GM21528 (cell line): Measurements from ENCODE around the gene GLB1L3.
"Not testable (repeated sequence)": the region's sequence is repeated elsewhere in the genome, so short reads cannot be mapped to it uniquely, and the experiment has no call there.

ENCODE experiments used
- ATAC-seq: cut with Tn5 transposase; IDR thresholded peaks from one replicate; pipeline ENCODE4 v1.9.1; 2021; ENCODE audit warnings: mild to moderate bottlenecking, moderate library complexity; ENCODE audit not compliant: unreplicated experiment, low FRiP score

GLB1L3 gene

DNA sequence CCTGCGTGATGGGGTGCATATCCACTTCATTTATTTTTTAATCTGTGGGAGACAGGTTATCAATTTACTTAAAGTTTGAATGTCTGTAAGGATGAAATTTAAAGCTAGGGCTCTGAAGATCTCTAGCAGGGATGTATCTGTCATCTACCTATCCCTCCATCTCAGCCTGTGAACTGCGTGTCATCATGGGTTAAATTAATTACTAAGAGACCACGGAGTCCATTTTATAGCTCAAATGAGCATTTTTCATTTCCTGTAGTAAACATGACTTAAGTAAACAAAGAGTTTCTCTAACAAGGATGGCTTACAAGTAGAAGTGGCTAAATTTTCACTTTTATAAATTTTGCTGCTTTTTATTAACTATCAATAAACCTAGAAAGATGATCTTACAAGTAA is 2.9 kb upstream of the GLB1L3 start:
- no peak for ATAC-seq

DNA sequence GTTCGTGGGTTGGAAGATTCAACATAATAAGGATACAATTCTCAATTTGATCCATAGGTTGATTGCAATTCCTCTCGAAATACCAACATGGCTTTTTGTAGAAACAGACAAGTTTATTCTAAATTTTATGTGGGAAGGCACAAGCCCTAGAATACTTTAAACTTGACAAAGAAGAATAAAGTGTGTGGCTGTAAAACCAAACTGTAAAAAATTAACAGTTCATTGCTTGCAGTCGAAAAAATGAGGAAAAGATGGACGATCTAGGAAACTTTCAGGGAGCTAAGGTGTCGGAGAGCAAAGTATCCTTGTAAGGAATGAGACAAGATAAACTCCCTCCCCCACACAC is 1.0 kb upstream of the GLB1L3 start:
- ATAC-seq = no peak

DNA sequence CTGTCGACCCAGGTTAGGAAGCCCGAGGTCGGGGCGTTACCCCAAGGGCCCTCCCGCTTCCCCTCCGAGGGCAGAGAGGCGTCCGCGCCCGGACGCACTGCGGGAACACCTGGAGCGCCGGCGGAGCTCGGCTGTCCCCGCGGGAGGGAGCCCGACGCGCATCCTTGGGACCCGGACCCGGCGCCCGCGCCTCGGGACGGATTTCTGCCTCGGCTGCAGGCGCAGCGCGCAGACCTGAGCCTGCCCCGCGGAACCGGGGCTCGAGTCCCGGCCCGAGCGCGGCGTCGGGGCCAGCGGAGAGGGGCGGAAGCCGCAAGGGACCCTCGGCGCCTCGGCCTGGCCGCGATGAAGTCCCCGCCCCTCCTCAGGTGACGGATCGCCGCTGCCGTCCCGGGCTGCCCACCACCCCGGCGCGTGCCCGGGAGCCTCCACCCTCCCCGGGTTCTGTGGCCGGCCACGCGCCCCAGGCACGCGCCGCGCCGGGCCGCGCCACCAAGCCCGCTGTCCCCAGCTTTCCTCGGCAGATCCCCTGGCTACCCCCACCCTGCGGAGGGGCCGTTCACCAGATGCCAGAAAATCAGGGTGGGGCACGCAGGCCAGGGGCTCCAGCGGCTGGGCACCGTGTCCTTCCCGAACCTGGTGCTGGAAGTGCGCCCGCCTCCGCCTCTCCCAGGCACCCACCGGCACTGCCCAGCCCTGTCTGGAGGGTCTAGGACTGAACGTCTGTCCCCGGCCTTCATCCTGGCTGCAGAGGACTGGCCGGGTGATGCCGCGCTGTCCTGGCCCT is 410 bp downstream of the GLB1L3 start:
- ATAC-seq = peak; percentile 22

DNA sequence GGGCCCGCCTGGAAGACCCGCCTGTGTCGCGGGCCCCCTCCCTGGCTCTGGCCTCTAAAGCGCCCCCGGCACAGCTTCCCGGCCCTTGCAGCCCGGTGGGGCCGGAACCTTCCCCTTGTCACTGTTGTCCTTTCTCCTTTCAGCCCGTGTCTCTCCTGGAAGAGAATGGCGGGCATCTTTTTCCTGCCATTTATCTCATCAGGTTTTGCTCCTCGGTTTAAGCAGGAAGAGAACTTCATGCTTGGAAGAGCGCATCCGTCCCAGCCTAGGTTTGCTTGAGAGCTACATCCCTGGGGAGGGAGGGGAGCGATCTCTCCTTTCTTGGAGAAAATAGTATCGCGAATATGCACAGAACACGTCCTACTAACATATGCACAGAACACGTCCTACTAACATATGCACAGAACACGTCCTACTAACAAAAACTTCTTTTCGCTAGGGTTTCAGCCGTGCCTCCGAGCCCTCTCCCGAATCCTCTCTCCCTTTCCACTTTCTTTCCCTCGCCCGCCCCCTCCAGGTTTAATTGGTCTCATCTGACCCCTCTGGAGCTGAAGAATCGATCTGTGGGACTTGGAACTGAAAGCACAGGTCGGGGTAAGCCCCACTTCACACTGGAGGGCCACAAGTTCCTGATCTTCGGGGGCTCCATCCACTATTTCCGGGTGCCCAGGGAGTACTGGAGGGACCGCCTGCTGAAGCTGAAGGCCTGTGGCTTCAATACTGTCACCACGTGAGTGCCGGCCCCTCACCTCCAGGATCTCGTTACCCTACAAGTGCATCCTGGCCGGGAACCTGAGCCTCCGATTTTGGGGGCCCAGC is 1.2 kb downstream of the GLB1L3 start:
- no peak for ATAC-seq

DNA sequence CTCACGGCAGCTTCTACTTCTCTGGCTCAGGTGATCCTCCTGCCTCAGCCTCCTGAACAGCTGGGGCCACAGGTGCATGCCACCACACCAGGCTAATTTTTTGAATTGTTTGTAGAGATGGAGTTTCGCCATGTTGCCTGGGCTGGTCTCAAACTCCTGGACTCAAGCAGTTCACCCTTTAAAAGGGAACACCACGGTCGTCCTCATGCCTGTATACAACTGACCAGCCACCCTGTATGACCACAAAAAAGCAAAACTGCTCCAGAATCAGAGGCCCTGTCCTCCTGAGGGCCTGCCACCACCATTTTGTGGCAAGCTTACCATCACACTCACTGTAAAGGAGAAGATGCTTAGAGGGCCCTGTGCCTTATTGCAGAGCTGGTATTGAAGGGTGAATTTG is 2.2 kb downstream of the GLB1L3 start:
- ATAC-seq = no peak

DNA sequence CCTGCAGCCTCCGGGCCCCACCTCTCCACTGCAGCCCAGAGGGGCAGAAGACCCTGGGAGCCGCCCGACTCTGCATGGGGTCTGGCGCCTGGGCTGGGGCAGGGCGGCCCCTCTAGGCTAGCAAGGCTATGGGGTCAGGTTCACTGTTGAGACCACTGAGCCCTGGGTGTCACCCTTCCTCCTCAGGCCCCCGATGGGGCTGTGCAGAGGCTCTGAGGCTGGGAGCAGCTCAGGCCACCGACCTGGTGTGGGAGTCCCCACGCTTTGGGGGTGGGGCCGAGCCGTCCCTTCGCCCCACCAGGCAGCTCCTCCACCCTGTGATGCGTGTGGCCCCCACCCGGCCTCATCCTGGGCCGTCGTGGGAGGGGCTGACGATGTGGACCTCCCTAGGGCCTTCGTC is 5.5 kb downstream of the GLB1L3 start:
- not testable (repeated sequence) for ATAC-seq

DNA sequence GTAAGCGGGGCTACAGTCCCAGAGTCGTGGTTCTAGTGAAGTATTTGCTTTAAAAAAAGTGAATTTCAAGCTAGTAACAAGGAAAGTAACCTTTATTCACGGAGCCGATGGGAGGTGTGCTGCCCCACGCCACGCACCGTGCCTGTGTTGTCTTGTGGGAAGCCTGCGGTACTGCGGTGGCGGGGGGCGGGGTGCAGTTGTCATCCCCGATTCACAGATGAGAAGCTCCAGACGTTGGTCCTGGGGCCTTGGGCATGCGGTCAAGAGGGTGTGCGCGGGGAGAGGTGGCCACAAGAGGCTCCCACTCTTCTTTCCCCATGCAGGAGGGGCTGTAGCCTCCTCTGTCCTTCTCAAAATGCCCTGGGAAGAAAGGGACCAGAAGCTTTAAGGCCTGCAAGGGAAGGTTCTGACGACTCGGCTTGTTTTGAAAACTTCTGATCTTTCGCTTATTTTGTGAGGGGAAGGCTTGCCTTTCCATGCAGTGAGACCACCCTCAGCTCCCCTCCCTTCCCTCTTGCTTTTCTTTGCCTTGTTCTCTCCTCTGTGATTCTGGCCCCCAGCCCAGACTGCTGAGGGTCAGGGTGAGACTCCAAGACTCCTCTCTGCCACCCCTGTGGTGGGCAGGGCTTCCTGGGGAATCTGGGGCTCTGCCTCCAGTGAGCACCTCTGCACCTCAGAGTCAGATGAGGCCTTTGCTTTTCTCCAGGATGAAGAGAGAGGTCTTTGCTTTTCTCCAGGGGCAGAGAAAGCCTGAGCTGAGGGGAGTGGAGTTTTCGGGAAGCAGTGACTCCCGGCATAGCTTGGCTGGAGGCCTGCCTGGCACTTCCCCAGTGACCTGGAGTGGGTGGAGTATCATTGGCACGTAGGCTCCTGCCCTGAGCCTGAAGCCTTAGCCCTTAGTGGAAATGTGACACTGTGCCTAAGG is 6.2 kb downstream of the GLB1L3 start:
- no peak for ATAC-seq

DNA sequence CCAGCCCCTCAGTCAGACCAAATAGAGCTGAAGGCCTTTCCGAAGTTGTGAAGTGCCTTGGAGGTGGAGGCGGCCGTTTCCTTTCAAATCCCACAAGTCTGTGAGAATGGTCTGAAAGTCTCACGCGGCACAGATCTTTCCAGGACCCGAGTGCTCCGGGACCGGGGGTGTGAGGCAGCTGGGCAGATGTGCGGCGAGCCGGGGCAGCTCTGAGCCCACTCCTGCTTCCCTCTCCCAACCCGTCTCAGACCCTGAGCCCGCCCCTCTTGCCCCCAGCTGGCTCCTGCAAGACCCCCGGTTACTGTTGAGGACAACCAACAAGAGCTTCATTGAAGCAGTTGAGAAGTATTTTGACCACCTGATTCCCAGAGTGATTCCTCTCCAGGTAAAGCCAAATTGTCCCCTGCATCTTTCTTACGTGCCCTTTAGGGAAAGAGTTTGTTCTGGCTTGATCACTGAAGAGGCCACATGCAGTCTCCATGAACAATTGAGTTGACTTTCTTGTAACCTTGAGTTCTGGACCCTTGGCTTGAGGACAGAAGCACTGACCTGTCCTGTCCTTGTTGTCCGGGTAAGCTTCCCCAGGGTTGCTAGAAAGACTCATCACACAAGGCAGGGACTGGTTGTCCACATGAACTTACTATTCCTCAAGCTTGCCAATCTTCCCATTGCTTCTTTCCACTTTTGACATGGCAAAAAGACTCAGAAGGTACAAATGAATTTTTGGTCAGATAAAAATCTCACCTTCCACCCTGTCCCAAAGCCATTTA is 7.5 kb downstream of the GLB1L3 start:
- ATAC-seq = no peak

DNA sequence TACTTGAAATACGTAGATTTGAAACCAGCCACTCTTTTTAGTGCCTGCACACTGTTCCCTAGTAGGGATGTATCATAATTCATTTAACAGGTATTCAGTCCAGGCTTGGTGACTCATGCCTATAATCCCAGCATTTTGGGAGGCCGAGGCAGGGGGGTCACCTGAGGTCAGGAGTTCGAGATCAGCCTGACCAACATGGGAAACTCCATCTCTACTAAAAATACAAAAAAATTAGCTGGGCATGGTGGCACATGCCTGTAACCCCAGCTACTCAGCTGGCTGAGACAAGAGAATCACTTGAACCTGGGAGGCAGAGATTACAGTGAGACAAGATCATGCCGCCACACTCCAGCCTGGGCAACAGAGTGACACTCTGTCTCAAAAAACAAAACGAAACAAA is 8.2 kb downstream of the GLB1L3 start:
- ATAC-seq = not testable (repeated sequence)

DNA sequence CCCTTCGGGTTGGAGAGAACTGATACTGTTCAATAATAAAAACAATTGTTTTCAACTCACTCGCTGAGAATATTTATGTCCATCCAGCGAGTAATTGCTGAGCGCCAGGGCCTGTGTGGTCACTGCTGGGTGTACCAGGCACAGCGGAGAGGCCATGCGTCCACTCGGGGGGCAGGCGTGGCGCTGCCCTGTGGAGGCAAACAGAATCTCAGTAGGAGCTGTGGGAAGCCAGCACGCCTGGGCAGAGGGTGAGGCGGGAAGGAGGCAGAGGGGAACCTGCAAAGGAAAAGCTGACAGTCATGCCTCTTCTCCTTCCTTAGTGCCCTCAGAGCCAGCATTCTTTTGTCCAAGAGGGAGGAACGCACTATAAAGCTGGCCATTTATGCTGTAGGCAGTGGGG is 11.4 kb downstream of the GLB1L3 start:
- no peak for ATAC-seq

DNA sequence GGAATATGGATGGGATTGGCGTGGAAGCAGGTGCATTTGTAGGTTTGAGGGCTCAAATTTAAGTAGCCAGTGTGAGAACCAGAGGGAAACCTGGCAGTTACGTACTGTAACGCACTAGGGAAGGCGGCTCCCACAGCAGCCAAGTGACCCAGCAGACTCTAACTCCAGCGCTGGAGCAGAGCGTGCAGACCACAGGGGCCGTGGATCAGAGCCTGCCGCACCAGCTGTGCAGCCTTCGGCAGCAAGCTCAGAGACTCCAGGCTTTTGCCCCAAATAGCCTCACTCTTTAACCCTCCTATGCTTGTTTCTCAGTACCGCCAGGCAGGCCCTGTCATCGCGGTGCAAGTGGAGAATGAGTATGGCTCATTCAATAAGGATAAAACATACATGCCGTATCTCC is 12.3 kb downstream of the GLB1L3 start:
- no peak for ATAC-seq

DNA sequence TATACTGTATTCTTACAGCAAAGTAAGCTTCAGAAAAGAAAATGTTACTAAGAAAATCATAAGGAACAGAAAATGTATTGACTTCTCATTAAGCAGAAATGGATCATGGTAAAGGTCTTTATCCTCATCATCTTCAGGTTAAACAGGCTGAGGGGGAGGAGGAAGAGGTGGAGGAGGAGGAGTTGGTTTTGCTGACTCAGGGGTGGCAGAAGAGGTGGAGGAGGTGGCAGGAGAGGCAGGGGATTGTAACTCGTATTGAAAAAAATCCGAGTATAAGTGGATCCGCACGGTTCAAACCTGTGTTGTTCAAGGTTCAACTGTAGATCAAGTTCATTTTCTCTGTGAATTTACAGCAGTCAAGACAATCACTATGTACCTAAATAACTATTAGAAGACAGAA is 13.0 kb downstream of the GLB1L3 start:
- ATAC-seq = no peak

DNA sequence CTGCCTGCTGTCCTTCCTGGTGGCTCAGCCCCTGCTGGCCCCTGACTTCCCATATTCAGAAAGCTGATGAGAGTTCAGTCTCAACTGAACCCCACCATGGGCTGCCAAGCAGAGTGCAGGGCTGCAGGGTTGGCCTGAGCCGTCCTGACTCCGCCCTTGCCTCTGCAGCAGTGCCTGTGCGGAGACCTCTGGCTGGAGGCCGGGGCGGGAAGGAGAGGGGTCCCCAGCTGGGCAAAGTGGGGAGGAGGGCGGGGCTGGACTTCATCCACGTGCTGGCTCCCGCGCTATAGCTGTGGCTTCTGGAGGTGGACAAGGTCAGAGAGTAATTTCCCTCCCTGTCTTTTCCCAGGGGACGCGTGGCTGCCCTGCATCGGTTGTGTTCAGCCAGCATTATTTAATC is 13.6 kb downstream of the GLB1L3 start:
- no peak for ATAC-seq

DNA sequence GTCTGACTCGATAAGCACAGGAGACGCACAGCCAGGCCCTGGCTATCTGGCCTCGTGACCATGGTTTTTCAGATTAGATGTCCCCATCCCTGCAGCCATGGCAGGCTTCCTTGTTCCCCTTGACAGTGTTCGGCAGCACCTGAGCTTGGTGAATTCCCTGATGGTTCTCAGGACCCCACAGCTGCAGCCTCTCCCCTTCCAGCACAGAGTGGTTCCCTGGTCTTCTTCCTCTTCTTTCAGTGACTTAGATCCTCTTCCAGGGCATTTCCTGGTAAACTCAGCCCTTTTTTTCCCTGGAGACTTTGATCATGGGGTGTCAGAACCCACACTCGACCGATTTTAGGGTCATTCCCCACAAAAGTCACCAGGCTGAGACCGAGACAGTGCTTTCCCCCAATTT is 14.5 kb downstream of the GLB1L3 start:
- ATAC-seq = no peak

DNA sequence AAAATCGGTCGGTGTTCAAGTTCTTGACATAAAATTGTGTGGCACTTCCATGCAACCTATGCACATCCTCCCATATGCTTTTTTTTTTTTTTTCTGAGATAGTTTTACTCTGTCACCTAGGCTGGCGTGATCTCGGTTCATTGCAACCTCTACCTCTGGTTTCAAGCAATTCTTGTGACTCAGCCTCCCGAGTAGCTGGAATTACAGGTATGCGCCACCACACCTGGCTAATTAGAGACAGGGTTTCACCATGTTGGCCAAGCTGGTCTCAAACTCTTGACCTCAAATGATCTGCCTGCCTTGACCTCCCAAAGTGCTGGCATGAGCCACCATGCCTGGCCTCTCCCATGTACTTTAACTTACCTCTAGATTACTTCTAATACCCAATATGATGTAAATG is 15.0 kb downstream of the GLB1L3 start:
- no peak for ATAC-seq

DNA sequence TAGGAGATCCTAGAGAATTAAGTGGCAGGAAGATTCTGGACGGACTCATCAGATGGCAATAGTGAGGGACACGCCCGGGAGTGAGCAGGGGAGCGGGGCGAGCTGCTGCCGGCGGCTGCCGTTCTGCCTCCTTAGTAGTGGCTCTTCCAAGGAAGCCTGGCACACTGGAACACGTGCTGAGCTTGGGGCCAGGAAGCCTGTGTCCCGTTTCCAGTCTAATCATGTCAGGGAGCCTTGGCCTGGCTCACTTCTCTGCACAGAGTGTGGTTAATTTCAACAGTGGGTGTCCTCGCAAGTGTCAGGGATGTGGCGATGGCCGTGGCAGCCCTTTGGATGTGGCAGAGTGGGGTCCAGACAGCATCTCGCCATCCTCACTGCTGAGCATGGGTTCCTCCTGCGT is 16.5 kb downstream of the GLB1L3 start:
- no peak for ATAC-seq

DNA sequence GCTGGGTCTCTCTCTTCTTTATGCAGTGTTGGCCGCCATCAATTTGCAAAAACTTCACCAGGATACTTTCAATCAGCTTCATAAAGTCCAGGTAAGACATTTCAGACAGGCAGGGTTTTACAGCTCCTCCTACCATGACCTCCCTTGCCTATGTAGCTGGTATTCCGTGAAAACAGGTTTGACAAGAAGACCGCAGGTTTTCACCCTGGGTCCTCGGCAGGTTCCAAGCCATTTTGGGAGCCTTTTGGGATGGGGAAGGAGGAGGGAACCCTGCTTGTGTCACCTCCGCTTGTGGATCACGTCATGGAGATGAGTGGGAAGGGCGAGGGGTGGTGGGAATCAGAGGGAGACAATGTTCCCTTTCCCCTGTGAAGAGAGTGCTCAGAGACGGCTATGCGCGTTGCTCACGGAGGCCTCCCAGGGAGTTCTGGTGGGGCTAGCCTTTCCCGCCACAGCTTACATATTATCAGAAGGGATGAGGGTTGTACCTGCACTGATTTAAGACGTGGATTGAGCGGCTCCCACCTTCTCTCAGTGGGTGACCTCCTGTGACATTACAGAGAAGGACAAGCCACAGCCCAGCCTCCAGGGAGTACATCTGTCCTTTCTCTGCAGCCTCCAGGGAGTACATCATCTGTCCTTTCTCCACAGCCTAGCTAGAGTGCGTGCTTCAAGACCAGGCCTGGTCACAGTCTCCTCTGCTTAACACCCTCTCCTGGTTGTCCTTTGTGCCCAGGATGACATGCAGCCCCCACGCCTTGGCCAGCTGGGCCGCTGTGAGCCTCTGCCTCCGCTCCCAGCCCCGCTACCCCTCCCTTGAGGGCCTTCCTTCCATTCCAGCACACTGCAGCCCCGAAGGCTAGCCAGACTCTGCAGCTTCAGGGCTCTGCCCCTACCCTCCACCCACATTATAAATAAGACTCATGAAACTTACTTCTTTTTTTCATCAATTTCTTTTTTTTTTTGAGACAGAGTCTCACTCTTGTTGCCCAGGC is 17.2 kb downstream of the GLB1L3 start:
- ATAC-seq = no peak

DNA sequence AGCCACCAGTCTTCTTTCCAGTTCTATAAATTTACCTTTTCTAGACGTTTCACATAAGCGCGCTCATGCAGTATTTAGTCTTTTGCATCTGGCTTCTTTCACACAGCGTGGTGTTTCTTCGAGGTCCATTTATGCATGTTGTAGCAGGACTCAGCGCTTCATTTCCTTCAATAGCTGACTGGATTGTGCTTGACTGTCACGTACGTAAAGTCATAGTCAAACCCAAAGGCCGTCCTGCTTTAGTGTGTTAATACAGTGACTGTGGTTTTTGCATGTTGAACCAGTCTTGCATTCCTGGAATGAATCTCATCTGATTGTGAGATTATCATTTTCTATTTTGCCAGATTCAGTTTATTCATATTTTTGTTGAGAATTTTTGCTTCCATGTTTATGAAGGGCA is 18.5 kb downstream of the GLB1L3 start:
- ATAC-seq = no peak

DNA sequence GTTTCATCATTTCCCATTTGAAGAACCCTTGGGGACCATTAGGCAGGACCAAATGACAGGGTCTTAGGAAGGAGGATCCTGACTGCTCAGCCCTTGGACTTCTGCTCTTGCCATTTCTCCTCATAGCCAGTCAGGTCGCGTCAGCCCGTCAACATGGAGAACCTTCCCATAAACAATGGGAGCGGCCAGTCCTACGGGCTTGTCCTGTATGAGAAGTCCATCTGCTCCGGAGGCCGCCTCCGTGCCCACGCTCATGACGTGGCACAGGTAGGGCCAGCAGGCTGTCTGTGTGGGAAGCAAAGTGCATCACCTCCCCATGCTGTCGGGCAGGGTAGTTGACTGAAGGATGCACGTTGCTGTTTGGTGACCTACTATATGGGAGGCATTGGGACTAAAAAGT is 36.0 kb downstream of the GLB1L3 start:
- ATAC-seq = no peak
